Measurements from ENCODE around the gene CAV2. TPM values are rescaled to one million over a fixed set of nuclear protein-coding genes. Genes with fewer than 3 reads are reported as not detected.

Gene CAV2
- total and polyA plus RNA-seq, 2 of the 8 experiments (the other 6 are each of a cell fraction or from before 2014, with no cell fraction given): 2.8 to 4.7 TPM

- Histone ChIP-seq H3K79me2 (ENCODE audit: control insufficient read depth in 1 of 2, insufficient read depth in 2 of 2, low read length in 2 of 2) (no peaks in the 10 kb centered on the region), H4K8ac (ENCODE audit: extremely low read depth, insufficient read depth, low read length) (no peak overlapping the region), H2AK5ac (ENCODE audit: low read depth, low read length) (no peak overlapping the region), H2BK5ac (ENCODE audit: low read depth, low read length) (no peak overlapping the region), H3K23me2 (ENCODE audit: low read depth, low read length) (no peaks in the 10 kb centered on the region), H3K18ac (ENCODE audit: extremely low read depth, low read length) (no peak overlapping the region), H2BK12ac (ENCODE audit: low read depth, low read length) (no peak overlapping the region), H3K36me3 (ENCODE audit: control insufficient read depth in 2 of 4, insufficient read depth in 4 of 4, low read length in 3 of 4) (no peaks in the 10 kb centered on the region), H2BK120ac (replicated peaks; ENCODE audit: low read depth, low read length) (no peak overlapping the region), H3K56ac (replicated peaks; ENCODE audit: insufficient read length, low read depth, low read length) (no peak overlapping the region), H4K91ac (replicated peaks; ENCODE audit: insufficient read length, low read length) (no peak overlapping the region), H3K27me3 (replicated peaks in 1 of 4; ENCODE audit: control insufficient read depth in 3 of 4, extremely low read depth in 1 of 4, insufficient read depth in 3 of 4, low read length in 3 of 4) (no peaks in the 10 kb centered on the region), H3K27ac (ENCODE audit: low read depth, low read length) (no peak overlapping the region), H2BK15ac (ENCODE audit: low read length) (no peak overlapping the region), H3K4me3 (ENCODE audit: extremely low read depth in 1 of 4, insufficient read depth in 2 of 4, low read depth in 3 of 4, low read length in 4 of 4) (no peak overlapping the region), H3K4me1 (replicated peaks in 1 of 4; ENCODE audit: control insufficient read depth in 3 of 4, insufficient read depth in 4 of 4, low read length in 3 of 4) (no peaks in the 10 kb centered on the region), H3K14ac (ENCODE audit: insufficient read length) (no peak overlapping the region), H3K9ac (replicated peaks in 1 of 4; ENCODE audit: extremely low read depth in 1 of 4, low read depth in 3 of 4, low read length in 3 of 4) (no peak overlapping the region), H2AFZ (ENCODE audit: low read length) (no peak overlapping the region), H3K4ac (replicated peaks; ENCODE audit: insufficient read length, low read depth, low read length) (no peak overlapping the region), H4K5ac (ENCODE audit: insufficient read length, low read depth, low read length) (no peak overlapping the region), H3K9me3 (ENCODE audit: insufficient read depth in 2 of 2, low read depth in 1 of 2, low read length in 1 of 2) (no peaks in the 10 kb centered on the region), H3K79me1 (ENCODE audit: low read depth, low read length) (no peaks in the 10 kb centered on the region), H3K23ac (ENCODE audit: insufficient read length) (no peak overlapping the region), H2BK20ac (ENCODE audit: low read length) (no peak overlapping the region), H4K20me1 (replicated peaks in 1 of 2; ENCODE audit: control insufficient read depth in 1 of 2, insufficient read depth in 2 of 2, low read length in 2 of 2) (no peaks in the 10 kb centered on the region), H3K4me2 (ENCODE audit: insufficient read depth in 1 of 2, low read depth in 2 of 2, low read length in 2 of 2) (no peak overlapping the region)
- ChIA-PET CTCF (ENCODE audit: partially characterized antibody) (interaction anchor here (0.9 to 1.7 kb wide), 3 partner anchors 14 to 283 kb away, joined by 3 to 4 read pairs (median 3); no protein-coding TSS in a partner anchor), POLR2A (ENCODE audit: partially characterized antibody) (no interaction called here)
- no peak for FAIRE-seq
- TF ChIP-seq ATF3 (IDR thresholded peaks at IDR 0.05; ENCODE audit: insufficient read depth, low read depth, low read length) (no peak), CBX5 (IDR thresholded peaks at IDR 0.05; ENCODE audit: low read depth, low read length) (no peak), ATF2 (IDR thresholded peaks at IDR 0.05; ENCODE audit: low read length) (no peak), SAP30 (IDR thresholded peaks at IDR 0.05; ENCODE audit: insufficient read depth, insufficient replicate concordance, low read length) (no peak), CTBP2 (IDR thresholded peaks at IDR 0.05; ENCODE audit: borderline replicate concordance, insufficient read depth, insufficient read length, low read length) (no peak), SRF (IDR thresholded peaks at IDR 0.05; ENCODE audit: low read depth, low read length) (no peak)
- no peak for DNase-seq (ENCODE audit: low read depth in 1 of 2, low spot score in 2 of 2)
These were observed 41.2 kb downstream of the CAV2 start for GRCh38 chr7:116540743-116541142.
